GM21737 (cell line): ENCODE measurements around the gene PIK3R1.

Experiments
- ATAC-seq: cut with Tn5 transposase; IDR thresholded peaks from one replicate; pipeline ENCODE4 v1.9.1; 2021; ENCODE audit warnings: mild to moderate bottlenecking, moderate library complexity; ENCODE audit not compliant: unreplicated experiment

Gene PIK3R1

GRCh38 chr5:68345171-68345570, 129.6 kb downstream of the PIK3R1 start:
- no peak for ATAC-seq

- no peak for ATAC-seq
Observed at GRCh38 chr5:68345582-68345981, 130.0 kb downstream of the PIK3R1 start.

GRCh38 chr5:68347536-68347935, 132.0 kb downstream of the PIK3R1 start:
- ATAC-seq: no peak

- no peak for ATAC-seq
Observed at GRCh38 chr5:68348447-68349222, 133.1 kb downstream of the PIK3R1 start.

GRCh38 chr5:68350176-68350575, 134.6 kb downstream of the PIK3R1 start:
- ATAC-seq: no peak
